Cortex of kidney (tissue), 1 donor: ENCODE measurements around the gene TMTC2.

Experiments used
- DNase-seq: peaks from one replicate; lab custom pipeline; 2025; lab: John Stamatoyannopoulos, UW

The TMTC2 gene

DNA sequence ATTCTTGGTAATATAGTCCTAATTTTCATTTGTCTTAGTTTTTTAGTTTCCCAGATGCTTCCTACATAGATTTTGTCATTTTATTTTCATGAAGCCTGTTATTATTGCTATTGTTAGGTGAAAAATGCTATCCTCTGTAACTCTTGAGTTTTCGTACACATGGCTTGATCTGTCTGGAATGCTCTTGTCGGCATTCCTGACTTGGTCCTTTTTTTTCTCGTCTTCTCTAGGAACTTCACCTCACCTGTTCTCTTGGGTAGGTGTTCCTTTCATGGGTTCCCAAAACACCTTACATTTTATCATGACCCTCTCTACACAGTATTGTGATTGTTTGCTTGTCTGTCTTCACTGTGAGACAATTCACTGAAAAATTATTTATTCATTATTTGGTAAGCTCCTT lies 267.4 kb downstream of the TMTC2 start:
- no peak for DNase-seq

DNA sequence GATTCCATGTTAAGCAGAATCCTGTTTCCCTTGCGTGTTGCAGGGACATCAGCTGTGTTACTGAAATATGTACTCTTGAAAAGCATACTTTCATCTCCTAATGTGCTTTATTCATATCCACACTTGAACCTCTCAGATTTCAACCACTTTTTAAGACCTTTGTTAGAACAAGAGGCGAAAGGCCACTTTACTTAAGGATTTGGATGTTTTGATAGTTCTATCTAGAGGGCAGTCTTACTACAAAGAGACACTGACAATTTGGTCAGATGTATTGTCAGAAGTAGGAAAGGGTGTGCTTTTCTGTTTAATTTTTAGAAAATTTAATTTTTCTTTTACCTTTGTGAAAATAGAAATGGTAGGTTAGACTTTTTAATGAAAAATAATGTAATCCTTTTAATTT lies 267.9 kb downstream of the TMTC2 start:
- no peak for DNase-seq

DNA sequence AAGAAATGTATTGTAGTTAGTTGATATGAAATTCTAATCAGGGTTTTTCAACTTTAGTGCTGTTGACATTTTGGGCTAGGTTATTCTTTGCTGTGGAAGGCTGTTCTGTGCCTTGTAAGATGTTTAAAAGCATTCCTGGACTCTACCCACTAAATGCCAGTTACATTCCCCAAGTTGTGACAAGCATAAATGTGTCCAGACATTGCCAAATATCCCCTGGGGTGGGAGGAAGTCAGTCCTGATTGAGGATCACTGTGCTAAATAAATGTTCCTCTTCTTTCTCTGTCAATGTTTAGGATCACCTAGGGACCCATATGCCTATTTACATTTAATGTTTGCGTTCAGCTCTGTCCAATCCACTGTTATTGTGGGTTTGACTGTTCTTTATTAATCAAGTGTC lies 268.3 kb downstream of the TMTC2 start:
- DNase-seq: no peak

DNA sequence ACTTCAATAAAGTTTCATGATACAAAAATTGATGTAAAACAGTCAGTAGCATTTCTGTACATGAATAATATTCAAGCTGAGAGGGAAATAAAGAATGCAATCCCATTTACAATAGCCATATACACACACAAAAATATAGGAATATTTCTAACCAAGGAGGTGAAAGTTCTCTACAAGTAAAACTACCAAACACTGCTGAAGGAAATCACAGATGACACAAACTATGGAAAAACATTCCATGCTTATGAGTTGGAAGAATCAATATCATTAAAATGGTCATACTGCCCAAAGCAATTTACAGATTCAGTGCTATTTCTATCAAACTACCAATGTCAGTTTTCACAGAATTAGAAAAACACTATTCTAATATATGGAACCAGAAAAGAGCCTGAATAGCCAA lies 272.3 kb downstream of the TMTC2 start:
- no peak for DNase-seq

DNA sequence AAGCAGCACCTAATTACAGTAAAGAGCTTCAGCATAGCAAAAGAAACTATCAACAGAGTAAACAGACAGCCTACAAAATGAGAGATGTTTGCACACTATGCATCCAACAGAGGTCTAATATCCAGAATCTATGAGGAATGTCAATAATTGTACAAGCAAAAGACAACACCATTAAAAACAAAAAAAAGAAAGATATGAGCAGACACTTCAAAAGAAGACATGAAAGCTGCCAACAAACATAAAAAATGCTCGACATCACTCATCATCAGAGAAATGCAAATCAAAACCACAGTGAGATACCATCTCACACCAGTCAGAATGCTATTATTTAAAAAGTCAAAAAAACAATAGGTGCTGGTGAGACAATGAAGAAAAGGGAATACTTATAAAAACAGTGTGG lies 273.1 kb downstream of the TMTC2 start:
- DNase-seq: no peak

DNA sequence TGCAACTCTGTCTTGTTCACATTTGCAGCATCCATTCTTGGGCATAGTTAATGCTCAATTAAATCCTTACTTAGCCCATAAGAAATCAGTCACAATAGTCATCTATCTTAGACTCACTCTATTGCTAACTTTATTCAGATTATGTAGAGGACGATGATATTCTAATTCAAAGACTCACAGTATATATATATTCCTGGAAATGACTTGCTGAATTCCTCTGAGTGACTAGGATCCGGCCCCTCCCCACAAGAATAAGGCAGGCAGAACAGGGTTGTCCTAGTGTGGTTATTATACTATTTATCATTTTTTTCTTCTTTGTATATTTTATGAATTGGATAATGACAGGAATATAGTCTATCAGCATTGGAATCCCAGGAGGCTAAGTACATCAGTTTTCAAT lies 275.1 kb downstream of the TMTC2 start:
- DNase-seq: no peak

DNA sequence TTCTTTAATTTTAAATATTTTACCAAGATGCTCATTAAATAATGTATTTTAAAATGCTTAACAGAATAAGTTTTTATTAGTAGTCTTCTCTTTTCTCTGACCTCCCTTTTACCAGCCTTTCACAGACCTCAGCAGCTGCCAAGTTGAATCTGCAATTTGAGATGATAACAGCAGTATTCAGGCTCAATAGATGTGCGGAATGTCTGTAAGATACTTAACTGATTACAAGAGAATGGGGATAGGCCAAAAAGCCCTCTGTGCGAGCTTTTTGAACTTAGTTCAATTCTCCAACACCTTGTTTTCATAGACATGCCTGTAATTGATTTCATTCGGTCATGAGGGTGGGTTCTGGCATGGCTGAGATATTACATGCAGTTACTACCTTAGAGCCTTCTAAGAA lies 277.2 kb downstream of the TMTC2 start:
- DNase-seq: no peak

DNA sequence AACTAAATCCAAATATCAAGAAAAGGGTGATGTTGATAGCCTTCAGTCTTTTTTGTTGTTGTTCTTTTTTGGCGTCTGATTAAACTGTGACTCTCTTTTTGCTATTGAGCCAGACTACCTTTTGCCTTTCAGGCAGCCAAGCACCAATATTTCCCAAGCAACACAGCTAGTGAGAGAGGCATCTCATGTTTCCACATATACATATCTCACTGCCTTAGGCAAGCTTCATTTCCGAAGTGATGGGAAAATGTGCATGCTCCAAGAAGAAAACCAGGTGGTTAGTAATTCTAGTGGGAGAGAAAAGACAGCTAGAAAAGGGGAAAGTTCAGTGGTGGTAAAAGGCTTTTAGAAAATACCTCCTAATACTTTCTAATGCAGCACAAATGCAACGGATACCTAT lies 277.7 kb downstream of the TMTC2 start:
- DNase-seq: no peak

DNA sequence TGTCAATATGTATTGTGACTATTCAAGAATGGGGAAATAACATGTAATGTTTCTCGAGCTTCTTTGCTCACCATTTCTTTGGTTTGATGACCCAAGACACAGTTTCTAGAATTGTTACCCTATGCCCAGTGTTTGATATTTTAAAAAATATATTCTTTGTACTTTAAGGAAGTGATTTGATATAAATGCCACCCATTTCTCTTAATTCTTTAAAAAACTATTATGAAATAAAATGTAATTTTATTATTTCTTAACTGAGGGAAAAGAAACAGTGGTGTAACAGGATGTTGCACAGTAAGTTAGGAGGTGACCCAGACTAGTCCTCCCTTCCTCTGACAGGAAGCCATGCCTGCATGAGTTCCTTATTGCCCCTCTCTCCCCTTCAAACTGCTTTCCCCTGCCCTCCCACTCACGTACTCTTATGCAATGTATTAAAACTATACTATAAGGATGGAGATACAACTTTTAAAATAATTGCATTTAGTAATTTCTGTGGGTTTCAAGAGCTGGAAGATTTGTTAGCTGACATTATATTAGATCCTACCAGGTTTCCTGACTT lies 279.4 kb downstream of the TMTC2 start:
- no peak for DNase-seq

DNA sequence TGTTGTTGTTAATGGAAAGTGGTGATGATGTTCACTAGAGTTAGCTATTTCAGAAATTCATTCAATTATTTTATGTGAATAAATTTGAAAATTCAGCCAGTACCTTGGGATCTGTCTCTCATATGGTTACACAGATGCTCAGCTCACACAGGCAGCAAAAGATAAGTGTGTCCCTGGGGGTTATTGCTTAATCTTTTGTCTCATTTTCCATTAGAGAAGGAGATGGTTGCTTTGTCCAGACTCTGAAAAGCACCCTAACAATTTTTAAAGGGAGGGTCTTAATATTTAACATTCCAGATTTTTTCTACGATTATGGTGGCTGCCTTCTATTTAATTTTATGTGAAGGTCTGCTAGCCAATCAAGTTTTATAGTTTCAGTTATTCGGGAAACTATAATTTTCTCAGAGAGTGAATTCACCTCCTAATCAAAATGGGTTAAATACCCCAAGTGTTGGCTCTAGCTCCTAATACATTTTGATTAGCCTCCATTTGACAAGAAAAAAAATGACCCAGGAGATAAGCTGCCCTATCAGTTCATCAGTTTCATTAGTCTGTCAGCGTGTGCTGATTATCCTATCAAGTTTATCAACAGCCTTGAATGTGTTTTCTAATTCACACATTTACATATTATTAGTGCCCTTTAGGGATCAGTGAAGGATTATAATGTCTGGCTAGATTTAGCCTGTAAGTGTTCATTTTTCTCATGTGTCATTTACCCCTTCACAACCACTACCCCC lies 282.1 kb downstream of the TMTC2 start:
- no peak for DNase-seq

DNA sequence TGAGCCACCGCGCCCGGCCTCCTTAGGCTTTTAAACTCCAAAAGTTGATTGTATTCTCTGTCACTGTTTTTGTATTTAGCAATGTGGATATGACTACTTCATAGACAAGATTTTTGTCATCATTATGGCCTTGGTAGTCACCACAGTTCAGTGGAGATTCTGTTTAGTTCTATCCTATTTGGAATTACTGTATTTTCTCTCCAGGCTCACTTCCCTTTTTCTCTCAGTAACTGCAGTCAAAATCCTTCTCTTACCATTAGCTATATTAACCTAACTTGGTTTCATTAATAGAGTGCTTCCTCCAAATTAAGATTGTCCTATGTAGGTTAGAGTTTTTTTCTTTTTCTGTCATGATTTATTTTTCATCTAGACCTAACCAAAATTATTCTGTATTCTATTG lies 283.9 kb downstream of the TMTC2 start:
- DNase-seq: no peak

DNA sequence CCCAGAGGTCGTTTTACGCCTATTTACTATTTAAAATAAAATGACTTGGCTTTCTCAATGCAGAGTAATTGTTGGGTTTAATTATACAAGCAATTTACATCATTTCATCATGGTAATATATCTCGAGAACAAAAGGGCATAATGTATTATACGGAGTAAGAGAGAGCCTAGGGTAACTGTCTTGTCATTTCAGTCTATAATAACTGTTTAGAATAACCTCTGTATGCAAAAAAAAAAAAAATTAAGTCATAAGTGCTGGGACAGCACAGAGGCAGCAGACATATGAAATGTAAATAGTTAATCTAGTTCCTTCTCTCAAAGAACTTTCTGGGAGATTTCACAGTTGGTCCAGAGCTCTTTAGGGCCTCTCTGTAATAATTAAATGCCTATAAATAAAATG lies 284.9 kb downstream of the TMTC2 start:
- no peak for DNase-seq

DNA sequence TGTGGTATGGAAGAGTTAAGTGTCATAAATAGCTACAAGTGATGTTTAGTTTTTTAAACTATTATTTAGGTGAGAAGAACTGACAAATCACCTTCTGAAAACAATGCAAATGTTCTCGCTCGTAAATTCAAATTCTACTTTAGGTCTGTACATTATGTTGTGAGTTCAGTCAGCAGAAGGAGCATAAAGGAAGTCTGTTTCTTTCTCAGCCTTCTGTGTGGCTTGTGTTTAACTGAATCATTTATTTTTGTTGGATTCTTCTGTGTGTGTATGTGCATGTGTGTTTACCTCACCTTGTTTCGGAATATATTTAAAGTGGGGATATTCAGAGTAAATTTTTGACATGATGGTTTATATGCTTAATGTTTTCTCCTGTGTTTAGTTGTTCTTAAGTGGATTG lies 285.9 kb downstream of the TMTC2 start:
- no peak for DNase-seq

DNA sequence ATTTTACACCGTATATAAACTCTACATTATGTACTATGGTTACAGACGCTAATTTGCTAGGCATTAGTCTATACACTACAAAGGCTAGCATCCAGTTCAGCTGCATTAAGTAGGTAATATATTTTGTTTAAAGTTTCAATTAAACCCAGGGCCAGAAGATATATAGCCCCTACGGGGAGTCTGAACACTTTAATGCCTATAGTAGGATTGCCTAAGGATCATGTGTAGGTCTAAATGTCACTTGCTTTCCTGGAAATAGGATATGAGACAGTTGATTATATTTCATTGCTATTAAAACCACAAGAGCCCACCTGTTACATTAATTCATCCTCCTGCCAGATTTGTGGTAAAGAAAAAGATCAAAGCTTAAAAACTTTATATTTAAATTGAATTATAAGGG lies 286.9 kb downstream of the TMTC2 start:
- no peak for DNase-seq

DNA sequence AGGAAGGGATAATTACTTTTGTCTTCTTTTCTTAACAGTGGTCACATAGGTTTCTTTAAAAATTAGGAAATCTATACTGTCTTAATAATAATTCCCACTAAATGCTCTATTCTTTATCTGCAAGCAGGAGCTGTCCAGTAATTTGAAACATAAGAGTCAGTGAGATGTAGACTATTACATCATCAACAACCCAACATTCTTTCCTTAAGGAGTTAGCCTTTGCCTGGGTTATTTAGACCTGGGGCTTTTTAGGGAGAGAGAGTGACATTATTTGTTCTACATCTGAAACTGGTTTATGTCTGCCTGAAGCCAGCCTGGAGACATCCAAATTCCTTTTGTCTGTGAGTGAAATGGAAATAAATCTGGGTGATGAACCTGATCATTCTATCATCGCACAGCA lies 294.4 kb downstream of the TMTC2 start:
- DNase-seq: no peak

DNA sequence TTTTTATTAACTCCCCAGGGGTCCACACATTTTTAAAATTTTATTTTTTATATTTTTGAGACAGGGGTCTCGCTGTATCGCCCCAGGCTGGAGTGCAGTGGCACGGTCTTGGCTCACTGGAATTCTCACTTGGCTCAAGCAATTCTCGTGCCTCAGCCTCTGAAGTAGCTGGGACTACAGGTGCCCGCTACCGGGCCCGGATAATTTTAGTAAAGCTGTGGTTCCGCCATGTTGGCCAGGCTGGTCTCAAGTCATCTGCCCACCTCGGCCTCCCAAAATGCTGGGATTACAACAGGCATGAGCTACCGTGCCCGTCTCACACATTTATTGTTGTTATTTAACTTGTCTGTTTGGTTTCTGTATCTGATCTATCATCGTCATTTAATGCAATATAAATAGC lies 307.4 kb downstream of the TMTC2 start:
- no peak for DNase-seq

DNA sequence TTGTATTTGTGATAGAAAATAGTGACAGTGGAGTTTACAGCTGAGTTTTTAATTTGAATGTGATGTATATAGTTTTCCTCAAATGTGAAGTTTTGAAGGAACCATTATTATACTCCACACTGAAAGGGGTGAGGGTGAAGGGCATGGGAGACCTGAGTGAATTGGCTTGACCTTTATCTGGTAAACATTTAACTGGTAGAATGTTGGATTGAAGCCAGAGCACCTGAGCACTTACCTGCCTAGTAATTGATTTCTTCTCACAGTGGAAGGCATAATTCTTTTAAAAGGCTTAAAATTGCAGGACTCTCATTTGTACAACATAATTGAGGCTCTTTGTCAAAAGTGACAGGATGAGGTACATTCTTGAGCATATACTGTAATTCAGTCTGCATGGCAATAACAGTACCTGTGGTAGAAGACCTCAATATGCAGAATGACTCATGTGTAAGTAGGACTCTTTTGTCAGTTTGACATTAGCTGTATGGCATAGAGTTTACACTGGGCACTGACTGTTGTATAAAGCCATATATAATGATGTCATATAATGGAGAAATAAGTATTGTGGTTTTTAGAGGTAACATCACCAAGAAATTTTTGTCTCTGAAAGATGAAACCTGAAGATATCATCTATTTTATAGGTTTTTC lies 309.6 kb downstream of the TMTC2 start:
- no peak for DNase-seq

DNA sequence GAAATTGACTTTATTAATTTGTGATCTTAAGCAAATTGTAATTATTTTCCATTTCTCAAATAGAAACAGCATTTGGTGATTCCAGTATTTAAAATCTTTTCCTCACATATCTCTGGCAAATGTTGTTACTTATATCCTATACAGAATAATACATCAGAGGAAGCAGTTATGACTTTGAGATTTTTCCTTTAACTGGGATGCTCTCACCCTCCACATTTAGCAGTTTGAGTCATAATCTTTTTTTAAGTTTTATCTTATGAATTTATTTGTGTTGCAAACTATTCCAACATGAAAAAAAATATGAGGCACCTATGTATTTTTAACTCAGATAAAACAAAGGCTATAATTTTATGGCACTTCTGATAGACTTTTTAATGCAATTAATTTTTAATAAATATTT lies 311.8 kb downstream of the TMTC2 start:
- no peak for DNase-seq

DNA sequence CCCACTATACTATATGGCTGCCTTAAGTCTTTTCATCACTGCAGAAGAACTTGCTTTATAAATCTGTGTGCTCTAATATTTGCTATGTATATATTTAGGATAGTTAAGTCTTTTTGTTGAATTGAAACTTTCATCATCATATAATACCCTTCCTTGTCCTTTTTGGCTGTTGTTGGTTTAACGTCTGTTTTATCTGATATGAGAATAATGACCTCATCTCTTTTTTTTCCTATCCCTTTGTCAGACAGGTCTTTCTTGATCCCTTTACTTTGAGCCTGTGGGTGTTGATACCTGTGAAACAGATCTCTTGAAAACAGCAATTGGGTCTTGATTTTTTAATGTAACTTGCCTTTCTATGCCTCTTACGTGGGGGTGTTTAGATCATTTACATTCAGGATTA lies 316.3 kb downstream of the TMTC2 start:
- no peak for DNase-seq

DNA sequence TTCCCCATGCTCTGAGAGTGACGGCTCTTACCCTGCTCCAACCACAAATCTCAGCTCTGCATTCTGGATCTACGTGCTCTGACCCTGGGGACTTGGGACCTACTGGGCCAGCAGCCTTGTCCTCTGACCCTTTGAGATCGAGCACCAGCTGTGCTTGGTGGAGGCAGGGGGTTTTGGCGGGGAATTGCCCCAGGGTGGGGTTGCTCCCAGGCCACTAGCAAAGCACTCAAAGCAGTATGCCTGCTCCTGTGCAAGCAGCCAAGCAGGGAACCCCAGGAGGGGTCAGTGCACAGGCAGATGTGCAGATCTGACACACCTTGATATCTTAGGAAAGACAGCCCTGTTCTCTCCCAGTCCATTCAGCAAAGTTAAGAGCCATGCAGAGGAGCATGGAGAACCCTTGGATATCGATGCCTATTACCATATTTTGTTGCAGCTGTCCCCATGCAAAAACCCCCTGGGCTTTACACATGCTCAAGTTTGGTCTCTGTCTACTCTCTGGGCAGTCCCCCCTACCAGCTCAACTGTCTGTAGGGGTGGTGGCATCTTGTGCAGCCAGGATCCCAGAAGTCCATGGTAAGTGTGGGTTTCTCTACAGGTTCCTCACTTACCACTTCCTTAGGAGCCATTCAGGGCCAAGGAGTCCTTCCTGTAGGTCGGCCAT lies 319.0 kb downstream of the TMTC2 start:
- no peak for DNase-seq

DNA sequence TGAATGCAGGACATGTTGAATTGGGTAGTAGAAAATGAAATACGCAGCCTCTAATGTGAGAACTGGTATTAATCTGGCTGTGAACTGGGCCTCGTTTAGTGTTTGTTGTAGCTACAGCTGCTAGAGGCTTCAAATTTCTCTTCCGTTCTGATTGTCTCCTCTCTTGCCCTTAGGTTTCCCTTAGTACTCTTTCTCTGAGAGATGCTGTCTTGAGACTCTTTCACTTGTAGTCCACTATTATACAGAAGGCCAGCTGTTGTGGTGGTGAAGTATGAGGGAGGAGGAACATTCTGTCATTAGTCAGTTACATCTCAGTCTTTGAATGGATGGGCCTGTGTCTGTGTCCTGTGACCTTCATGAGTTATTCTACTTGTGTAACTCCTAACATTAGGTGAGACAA lies 322.0 kb downstream of the TMTC2 start:
- no peak for DNase-seq

DNA sequence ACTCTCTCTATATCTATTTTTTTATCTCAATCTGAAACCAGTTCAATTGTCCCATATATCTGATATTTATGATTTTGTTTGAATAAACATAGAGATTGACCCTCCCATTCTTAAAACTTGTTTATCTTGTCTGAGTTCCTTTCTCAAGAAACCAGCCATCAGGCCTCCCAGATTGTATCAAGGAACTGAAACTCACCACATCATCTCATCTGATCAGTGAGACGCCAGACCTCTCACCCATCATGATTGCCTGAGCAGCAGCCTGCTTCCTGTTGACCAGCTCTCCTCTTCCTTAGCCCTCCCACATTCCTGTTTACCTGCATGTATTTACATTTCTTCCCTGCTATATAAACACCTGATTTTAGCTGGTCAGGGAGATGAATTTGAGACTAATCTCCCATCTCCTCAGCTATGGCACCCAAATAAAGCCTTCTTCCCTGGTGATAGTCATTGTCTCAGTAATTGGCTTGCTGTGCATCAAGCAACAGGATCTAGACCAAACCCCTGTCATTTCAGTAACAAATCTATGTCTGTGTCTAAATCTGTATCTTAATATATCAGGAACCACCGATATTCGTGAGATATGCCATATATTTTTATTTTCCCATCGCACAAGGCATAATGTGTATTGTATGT lies 323.6 kb downstream of the TMTC2 start:
- DNase-seq: no peak
